Measurements from ENCODE around the gene ARIH2. TPM values are rescaled to one million over a fixed set of nuclear protein-coding genes. Genes with fewer than 3 reads are reported as not detected.

The ARIH2 gene
- total RNA-seq, 4 donors from 2014 or later = 78.9 to 109 (median 97.5) TPM

DNA sequence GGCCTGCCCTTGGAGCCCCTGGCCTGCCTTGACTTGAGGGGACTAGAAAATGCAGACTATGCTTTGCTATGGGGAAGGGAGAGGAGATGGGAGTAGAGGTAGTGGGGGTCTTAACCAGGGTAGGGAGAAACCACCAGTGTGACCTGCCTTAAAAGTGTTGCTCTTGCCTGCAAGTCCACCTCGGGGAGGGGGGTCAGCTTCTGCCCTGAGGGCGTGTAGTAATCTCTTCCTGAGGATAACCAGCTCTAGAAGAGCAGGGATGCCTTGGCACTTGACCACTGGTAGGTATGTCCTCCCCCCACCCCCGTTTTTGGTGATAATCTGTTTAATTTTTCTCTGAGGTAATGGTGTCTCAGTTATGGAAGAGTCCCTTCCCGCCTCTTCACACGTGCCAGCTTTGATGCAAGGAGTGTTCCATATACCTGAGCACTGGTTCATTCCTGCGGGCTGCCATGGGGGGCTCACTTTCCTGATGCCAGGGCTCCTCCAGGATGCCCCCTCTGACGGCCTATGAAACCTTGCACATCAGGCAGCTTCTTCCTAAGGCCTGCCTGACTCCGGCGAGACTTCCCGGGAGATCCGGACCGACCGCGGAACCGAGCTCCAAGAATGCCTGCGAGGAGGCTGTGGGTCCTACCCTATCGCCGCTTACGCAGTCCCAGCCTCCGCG is 70.6 kb downstream of the ARIH2 start:
- peaks cover 0 to 34% (median 30%) of the 10 kb centered on the region in 4 donors for H3K36me3 ChIP-seq
- no peaks in the 10 kb centered on the region for H3K27me3 ChIP-seq
- peak overlapping the region; percentile 85 to 98 (median 95) for H3K4me3 ChIP-seq
- WGBS = 5% methylated on average over 9 of the region's 21 CpGs
- peaks cover 29 to 44% (median 41%) of the 10 kb centered on the region in 4 donors for H3K4me1 ChIP-seq
- TF ChIP-seq, protein P1, sequence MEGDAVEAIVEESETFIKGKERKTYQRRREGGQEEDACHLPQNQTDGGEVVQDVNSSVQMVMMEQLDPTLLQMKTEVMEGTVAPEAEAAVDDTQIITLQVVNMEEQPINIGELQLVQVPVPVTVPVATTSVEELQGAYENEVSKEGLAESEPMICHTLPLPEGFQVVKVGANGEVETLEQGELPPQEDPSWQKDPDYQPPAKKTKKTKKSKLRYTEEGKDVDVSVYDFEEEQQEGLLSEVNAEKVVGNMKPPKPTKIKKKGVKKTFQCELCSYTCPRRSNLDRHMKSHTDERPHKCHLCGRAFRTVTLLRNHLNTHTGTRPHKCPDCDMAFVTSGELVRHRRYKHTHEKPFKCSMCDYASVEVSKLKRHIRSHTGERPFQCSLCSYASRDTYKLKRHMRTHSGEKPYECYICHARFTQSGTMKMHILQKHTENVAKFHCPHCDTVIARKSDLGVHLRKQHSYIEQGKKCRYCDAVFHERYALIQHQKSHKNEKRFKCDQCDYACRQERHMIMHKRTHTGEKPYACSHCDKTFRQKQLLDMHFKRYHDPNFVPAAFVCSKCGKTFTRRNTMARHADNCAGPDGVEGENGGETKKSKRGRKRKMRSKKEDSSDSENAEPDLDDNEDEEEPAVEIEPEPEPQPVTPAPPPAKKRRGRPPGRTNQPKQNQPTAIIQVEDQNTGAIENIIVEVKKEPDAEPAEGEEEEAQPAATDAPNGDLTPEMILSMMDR (IDR thresholded peaks at IDR 0.05) = no peak
- TF ChIP-seq POLR2A (IDR thresholded peaks at IDR 0.05; ENCODE audit: low read depth) (no peak), EP300 (IDR thresholded peaks at IDR 0.05) (no peak), POLR2AphosphoS5 (IDR thresholded peaks at IDR 0.05) (no peak)
- peak overlapping the region; percentile 94 to 97 (median 94) for H3K27ac ChIP-seq (replicated peaks in 1 of 4)
- DNase-seq (ENCODE audit: extremely low spot score) = no peak
- H3K9me3 ChIP-seq = no peaks in the 10 kb centered on the region
- intact Hi-C loops (cut with DNase I) = no loop called here

DNA sequence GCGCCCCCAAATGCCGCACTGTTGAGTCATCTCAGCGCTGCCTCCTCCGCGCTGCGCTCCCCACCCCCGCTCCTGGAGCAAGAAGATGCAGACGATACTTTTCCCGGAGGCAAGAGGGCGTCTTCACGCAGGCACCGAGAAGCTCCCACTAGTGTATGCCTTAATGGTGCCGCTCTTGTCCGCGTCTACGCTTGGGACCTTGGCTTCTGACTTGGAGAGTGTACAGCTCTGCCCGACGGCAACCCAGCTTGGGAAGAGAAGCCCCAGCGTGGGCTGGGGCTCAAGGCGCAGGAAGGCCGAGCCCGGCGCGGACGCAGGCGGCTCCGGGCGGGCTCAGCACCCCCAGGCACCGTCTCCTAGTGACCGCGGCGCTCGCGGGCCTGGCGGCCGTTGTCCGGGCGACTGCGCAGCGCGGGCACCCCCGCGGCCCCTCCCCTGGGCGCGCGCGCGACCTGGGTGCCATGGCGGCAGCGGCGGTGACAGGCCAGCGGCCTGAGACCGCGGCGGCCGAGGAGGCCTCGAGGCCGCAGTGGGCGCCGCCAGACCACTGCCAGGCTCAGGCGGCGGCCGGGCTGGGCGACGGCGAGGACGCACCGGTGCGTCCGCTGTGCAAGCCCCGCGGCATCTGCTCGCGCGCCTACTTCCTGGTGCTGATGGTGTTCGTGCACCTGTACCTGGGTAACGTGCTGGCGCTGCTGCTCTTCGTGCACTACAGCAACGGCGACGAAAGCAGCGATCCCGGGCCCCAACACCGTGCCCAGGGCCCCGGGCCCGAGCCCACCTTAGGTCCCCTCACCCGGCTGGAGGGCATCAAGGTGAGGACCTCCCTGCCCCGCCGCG is 71.4 kb downstream of the ARIH2 start, which contains the start of gene P4HTM:
Gene P4HTM (plus strand): TSS at position 446 of the 840 bp plus-strand sequence. CDS start 16 bp downstream, at position 462.
- peak within 1 kb of the TSS; percentile 94 to 97 (median 94) for H3K27ac ChIP-seq (replicated peaks in 1 of 4)
- peaks cover 0 to 32% (median 28%) of the 10 kb centered on the region in 4 donors for H3K36me3 ChIP-seq
- intact Hi-C loops (cut with DNase I) = loop anchor here (2.0 kb wide), 1 partner anchor 15 kb away; no protein-coding TSS in a partner anchor
- peak within 1 kb of the TSS; percentile 85 to 98 (median 95) for H3K4me3 ChIP-seq
- peak; percentile 95 for DNase-seq (ENCODE audit: extremely low spot score)
- no peaks in the 10 kb centered on the region for H3K9me3 ChIP-seq
- H3K4me1 ChIP-seq = peaks cover 29 to 44% (median 41%) of the 10 kb centered on the region in 4 donors
- TF ChIP-seq POLR2AphosphoS5 (IDR thresholded peaks at IDR 0.05) = peak; percentile 91 to 94
- TF ChIP-seq, protein P1 (IDR thresholded peaks at IDR 0.05) = peak; percentile 40 to 49 (median 48)
- TF ChIP-seq POLR2A (IDR thresholded peaks at IDR 0.05; ENCODE audit: low read depth) = no peak
- WGBS = 0% methylated on average over 9 of the region's 91 CpGs
- no peaks in the 10 kb centered on the region for H3K27me3 ChIP-seq

DNA sequence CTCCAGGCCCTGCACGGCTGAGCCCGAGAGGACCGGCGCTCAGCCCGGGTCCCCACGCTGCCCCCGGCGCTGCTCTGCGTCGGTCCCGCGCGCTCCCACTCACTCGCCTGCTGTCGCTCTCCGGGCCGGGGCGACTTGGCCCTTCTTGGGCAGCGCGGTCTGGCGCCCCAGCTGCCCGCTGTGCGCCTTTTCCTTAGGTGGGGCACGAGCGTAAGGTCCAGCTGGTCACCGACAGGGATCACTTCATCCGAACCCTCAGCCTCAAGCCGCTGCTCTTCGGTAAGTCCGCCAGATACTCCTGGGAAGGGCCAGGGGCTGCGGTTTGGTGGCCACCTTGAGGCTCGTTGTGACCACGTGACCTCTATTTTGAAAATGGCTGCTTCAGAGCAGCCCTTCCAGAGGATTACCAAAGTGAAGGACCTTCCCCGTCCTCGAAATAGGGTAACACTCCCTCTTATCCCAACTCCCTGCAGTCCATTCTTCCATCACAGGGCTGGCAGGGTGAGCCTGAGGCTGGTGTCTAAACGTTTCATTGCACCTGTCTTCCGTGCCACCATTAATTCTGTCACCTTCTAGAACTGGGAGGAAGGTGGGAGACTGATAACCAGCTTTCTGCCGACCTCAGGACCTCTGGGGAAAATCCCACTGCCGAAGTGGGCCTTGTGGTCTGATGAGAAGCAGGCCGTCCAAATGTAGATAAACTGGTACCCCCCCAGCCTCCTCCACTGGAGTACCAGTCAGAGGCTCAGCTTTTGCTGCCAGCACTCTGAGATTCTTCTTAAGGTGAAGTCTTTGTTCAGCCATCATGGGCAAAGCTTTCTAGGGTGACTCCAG is 72.2 kb downstream of the ARIH2 start:
- H3K36me3 ChIP-seq = peaks cover 0 to 32% (median 19%) of the 10 kb centered on the region in 4 donors
- H3K27me3 ChIP-seq = no peaks in the 10 kb centered on the region
- intact Hi-C loops (cut with DNase I) = loop anchor here (2.0 kb wide), 1 partner anchor 14 kb away; no protein-coding TSS in a partner anchor
- H3K4me3 ChIP-seq = peak overlapping the region; percentile 85 to 98 (median 95)
- H3K9me3 ChIP-seq = no peaks in the 10 kb centered on the region
- peaks cover 29 to 44% (median 41%) of the 10 kb centered on the region in 4 donors for H3K4me1 ChIP-seq
- no peak for DNase-seq (ENCODE audit: extremely low spot score)
- H3K27ac ChIP-seq (replicated peaks in 1 of 4) = peak overlapping the region; percentile 94 to 97 (median 94)
- 5% methylated on average over 30 of the region's 40 CpGs for WGBS
- TF ChIP-seq EP300 (IDR thresholded peaks at IDR 0.05) (no peak), POLR2AphosphoS5 (IDR thresholded peaks at IDR 0.05) (peak in 1 of 2 donors; percentile 36)

DNA sequence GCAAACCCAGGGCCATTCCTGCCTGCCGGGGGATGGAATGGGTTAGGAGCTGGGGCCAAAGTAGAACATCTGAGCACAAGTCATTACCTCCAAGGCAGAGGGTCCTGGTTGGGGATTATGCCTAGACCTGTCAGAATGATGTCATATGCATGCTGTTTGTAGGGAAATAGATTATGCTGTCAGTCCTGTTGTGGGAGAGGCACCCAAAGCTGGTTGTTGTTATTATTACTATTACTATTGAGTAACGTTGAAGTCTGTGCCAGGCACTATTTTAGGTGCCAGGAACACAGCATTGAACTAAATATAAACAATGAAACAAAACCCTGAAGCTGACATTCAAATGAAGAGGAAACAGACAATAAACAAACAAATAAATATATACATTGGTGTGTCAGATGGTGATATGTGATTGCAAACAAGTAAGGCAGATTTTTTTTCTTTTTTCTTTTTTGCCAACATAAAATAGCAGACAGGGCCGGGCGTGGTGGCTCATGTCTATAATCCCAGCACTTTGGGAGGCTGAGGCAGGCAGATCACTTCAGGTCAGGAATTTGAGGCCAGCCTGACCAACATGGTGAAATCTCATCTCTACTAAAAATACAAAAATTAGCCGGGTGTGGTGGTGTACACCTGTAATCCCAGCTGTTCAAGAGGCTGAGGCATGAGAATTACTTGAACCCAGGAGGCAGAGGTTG is 73.4 kb downstream of the ARIH2 start:
- Histone ChIP-seq H3K27ac (replicated peaks in 1 of 4) (peak overlapping the region in 2 of 4 donors; percentile 94 to 97), H3K4me1 (peaks cover 29 to 44% (median 41%) of the 10 kb centered on the region in 4 donors), H3K4me3 (peak overlapping the region in 2 of 4 donors; percentile 94 to 96), H3K9me3 (no peaks in the 10 kb centered on the region), H3K36me3 (peaks cover 0 to 31% (median 16%) of the 10 kb centered on the region in 4 donors), H3K27me3 (no peaks in the 10 kb centered on the region)
- WGBS = 70% methylated on average over 5 of the region's 5 CpGs
- TF ChIP-seq, protein P1 (IDR thresholded peaks at IDR 0.05) = no peak
- no peak for TF ChIP-seq EP300 (IDR thresholded peaks at IDR 0.05)
- no peak for TF ChIP-seq POLR2AphosphoS5 (IDR thresholded peaks at IDR 0.05)
- no peak for TF ChIP-seq POLR2A (IDR thresholded peaks at IDR 0.05; ENCODE audit: low read depth)
- DNase-seq (ENCODE audit: extremely low spot score) = no peak
- intact Hi-C loops (cut with DNase I) = loop anchor here (2.0 kb wide), 1 partner anchor 13 kb away; no protein-coding TSS in a partner anchor

Measured in esophagus muscularis mucosa (tissue), 4 donors.